Measurements from ENCODE around the gene VAMP8.
"Not testable (repeated sequence)": the region's sequence is repeated elsewhere in the genome, so short reads cannot be mapped to it uniquely, and the experiment has no call there.

VAMP8 gene

DNA sequence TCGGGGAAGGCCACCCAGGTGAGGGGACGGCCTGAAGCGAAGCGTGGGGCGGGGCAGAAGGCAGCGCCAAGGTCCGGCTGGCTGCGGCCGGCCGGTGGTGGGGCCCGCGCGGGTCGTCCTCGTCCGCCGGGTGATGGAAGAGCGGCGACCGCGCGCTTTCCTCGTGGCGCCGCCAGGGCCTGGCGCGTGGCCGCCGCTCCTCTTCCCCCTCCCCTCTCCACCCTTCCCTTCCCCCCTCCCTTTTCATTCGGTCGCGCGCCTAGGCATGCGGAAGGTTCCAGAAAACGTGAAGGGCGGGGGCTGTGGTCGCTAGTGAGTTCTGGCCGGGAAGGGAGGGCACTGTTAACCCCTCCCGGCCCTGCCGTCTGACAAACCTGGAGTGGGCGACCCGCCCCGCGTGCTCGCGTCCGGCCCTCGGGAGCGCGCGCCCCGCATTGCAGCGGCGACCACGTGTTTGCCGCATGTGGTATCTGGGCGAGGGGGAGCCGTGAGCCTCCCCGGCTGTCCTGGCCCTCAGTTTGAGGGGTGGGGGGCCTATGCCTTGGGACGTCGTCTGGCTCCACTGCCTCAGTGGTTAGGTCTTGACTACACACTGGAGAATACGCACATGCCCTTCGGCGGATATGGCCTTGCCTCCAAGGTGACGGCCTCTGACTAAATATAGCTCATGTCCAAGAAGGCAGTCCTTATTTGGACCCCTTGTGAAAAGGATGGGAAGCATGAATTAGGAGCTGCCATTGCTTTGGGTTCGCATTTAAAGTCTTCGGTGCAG is 37.8 kb upstream of the VAMP8 start:
- Histone ChIP-seq H3K4me3 (ENCODE audit: low read depth in 1 of 2, low read length in 2 of 2) (peak overlapping the region; percentile 93 to 95), H3K9me3 (ENCODE audit: control insufficient read depth in 1 of 2, low read length in 2 of 2) (no peaks in the 10 kb centered on the region), H3K36me3 (ENCODE audit: control insufficient read depth in 1 of 2, insufficient read depth in 2 of 2, low read length in 2 of 2) (peaks cover 25 to 35% of the 10 kb centered on the region in 2 donors), H3K27me3 (ENCODE audit: low read depth, low read length) (no peaks in the 10 kb centered on the region), H3K27ac (ENCODE audit: low read length) (peak overlapping the region; percentile 100), H3K4me1 (ENCODE audit: control insufficient read depth in 1 of 2, insufficient read depth in 2 of 2, low read length in 2 of 2) (peaks cover 15 to 46% of the 10 kb centered on the region in 2 donors)

DNA sequence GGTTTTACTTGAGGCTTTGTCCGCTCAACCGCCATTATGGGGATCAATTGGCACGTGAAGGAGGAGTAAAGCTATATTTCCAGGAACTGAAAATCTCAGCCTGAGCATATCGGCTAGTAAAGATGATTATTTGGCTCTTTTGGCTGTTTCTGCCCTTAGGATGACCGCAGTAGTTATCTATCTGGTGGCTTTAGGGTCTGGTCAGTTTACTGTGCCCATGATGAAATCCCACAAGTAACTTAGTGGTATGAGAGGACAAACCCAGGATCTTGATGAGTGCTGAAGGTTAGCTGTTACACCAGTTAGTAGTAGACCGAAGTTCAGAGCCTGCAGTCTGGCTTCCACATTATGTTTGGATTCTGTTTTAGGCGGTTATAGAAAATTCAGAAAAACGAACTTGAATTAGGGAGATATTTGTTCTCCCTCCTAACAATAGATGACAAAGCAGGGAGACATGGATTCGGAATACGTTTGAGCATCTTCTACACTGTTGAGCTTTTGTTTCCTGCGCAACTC is 37.2 kb upstream of the VAMP8 start:
- no peaks in the 10 kb centered on the region for H3K27me3 ChIP-seq (ENCODE audit: low read depth, low read length)
- peaks cover 28 to 42% of the 10 kb centered on the region in 2 donors for H3K36me3 ChIP-seq (ENCODE audit: control insufficient read depth in 1 of 2, insufficient read depth in 2 of 2, low read length in 2 of 2)
- peaks cover 15 to 46% of the 10 kb centered on the region in 2 donors for H3K4me1 ChIP-seq (ENCODE audit: control insufficient read depth in 1 of 2, insufficient read depth in 2 of 2, low read length in 2 of 2)
- peak overlapping the region; percentile 93 to 95 for H3K4me3 ChIP-seq (ENCODE audit: low read depth in 1 of 2, low read length in 2 of 2)
- no peaks in the 10 kb centered on the region for H3K9me3 ChIP-seq (ENCODE audit: control insufficient read depth in 1 of 2, low read length in 2 of 2)
- peak overlapping the region; percentile 100 for H3K27ac ChIP-seq (ENCODE audit: low read length)

DNA sequence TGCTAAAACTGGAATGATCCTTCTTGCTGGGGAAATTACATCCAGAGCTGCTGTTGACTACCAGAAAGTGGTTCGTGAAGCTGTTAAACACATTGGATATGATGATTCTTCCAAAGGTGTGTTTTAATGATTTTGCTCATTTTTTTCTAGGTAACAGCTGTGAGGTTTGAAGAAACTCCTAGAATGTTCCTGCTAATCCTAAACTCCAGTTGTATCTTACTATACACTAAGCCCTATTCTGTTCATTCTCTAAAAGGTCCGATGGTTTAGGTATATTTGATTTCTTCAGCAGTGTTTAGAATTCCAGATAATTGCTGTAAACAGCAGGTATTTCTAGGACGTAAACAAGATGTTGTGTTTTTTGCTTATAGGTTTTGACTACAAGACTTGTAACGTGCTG is 36.1 kb upstream of the VAMP8 start:
- H3K36me3 ChIP-seq (ENCODE audit: control insufficient read depth in 1 of 2, insufficient read depth in 2 of 2, low read length in 2 of 2): peaks cover 37 to 52% of the 10 kb centered on the region in 2 donors
- H3K9me3 ChIP-seq (ENCODE audit: control insufficient read depth in 1 of 2, low read length in 2 of 2): no peaks in the 10 kb centered on the region
- H3K27ac ChIP-seq (ENCODE audit: low read length): peak overlapping the region; percentile 100
- no peaks in the 10 kb centered on the region for H3K27me3 ChIP-seq (ENCODE audit: low read depth, low read length)
- H3K4me3 ChIP-seq (ENCODE audit: low read depth in 1 of 2, low read length in 2 of 2): peak overlapping the region; percentile 93 to 95
- peaks cover 15 to 45% of the 10 kb centered on the region in 2 donors for H3K4me1 ChIP-seq (ENCODE audit: control insufficient read depth in 1 of 2, insufficient read depth in 2 of 2, low read length in 2 of 2)

DNA sequence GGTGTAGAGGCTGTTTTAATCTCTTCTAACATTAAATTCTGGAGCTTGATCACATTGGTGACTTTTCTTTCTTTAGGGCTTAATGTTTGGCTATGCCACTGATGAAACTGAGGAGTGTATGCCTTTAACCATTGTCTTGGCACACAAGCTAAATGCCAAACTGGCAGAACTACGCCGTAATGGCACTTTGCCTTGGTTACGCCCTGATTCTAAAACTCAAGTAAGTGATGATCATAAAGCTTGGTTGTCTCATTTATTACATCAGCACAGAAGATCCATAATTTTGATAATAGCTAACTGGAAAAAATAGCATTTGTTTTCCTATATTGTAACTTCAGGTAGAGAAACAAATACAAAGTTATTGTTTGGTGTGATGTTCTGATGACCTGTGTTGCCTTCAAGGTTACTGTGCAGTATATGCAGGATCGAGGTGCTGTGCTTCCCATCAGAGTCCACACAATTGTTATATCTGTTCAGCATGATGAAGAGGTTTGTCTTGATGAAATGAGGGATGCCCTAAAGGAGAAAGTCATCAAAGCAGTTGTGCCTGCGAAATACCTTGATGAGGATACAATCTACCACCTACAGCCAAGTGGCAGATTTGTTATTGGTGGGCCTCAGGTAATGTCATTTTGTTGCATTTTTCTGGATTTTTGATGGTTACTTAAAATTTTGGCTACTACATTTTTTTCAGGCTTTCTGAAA is 35.5 kb upstream of the VAMP8 start:
- peaks cover 15 to 40% of the 10 kb centered on the region in 2 donors for H3K4me1 ChIP-seq (ENCODE audit: control insufficient read depth in 1 of 2, insufficient read depth in 2 of 2, low read length in 2 of 2)
- H3K27me3 ChIP-seq (ENCODE audit: low read depth, low read length): no peaks in the 10 kb centered on the region
- H3K36me3 ChIP-seq (ENCODE audit: control insufficient read depth in 1 of 2, insufficient read depth in 2 of 2, low read length in 2 of 2): peaks cover 37 to 52% of the 10 kb centered on the region in 2 donors
- peak overlapping the region; percentile 100 for H3K27ac ChIP-seq (ENCODE audit: low read length)
- H3K4me3 ChIP-seq (ENCODE audit: low read depth in 1 of 2, low read length in 2 of 2): peak overlapping the region; percentile 93 to 95
- H3K9me3 ChIP-seq (ENCODE audit: control insufficient read depth in 1 of 2, low read length in 2 of 2): no peaks in the 10 kb centered on the region

GRCh38 chr2:85542777-85543176 is 34.6 kb upstream of the VAMP8 start:
- Histone ChIP-seq H3K4me3 (ENCODE audit: low read depth in 1 of 2, low read length in 2 of 2) (no peak overlapping the region), H3K9me3 (ENCODE audit: control insufficient read depth in 1 of 2, low read length in 2 of 2) (no peaks in the 10 kb centered on the region), H3K4me1 (ENCODE audit: control insufficient read depth in 1 of 2, insufficient read depth in 2 of 2, low read length in 2 of 2) (peaks cover 8 to 35% of the 10 kb centered on the region in 2 donors), H3K27me3 (ENCODE audit: low read depth, low read length) (no peaks in the 10 kb centered on the region), H3K36me3 (ENCODE audit: control insufficient read depth in 1 of 2, insufficient read depth in 2 of 2, low read length in 2 of 2) (peaks cover 37 to 52% of the 10 kb centered on the region in 2 donors), H3K27ac (ENCODE audit: low read length) (no peak overlapping the region)

- not testable (repeated sequence) for H3K27ac ChIP-seq (ENCODE audit: low read length); H3K9me3 ChIP-seq (ENCODE audit: control insufficient read depth in 1 of 2, low read length in 2 of 2); H3K4me3 ChIP-seq (ENCODE audit: low read depth in 1 of 2, low read length in 2 of 2); H3K27me3 ChIP-seq (ENCODE audit: low read depth, low read length)
- H3K36me3 ChIP-seq (ENCODE audit: control insufficient read depth in 1 of 2, insufficient read depth in 2 of 2, low read length in 2 of 2): peaks cover 37 to 52% of the 10 kb centered on the region in 2 donors
- H3K4me1 ChIP-seq (ENCODE audit: control insufficient read depth in 1 of 2, insufficient read depth in 2 of 2, low read length in 2 of 2): peaks cover 8 to 35% of the 10 kb centered on the region in 2 donors
Observed at GRCh38 chr2:85544254-85544691, 33.1 kb upstream of the VAMP8 start.

DNA sequence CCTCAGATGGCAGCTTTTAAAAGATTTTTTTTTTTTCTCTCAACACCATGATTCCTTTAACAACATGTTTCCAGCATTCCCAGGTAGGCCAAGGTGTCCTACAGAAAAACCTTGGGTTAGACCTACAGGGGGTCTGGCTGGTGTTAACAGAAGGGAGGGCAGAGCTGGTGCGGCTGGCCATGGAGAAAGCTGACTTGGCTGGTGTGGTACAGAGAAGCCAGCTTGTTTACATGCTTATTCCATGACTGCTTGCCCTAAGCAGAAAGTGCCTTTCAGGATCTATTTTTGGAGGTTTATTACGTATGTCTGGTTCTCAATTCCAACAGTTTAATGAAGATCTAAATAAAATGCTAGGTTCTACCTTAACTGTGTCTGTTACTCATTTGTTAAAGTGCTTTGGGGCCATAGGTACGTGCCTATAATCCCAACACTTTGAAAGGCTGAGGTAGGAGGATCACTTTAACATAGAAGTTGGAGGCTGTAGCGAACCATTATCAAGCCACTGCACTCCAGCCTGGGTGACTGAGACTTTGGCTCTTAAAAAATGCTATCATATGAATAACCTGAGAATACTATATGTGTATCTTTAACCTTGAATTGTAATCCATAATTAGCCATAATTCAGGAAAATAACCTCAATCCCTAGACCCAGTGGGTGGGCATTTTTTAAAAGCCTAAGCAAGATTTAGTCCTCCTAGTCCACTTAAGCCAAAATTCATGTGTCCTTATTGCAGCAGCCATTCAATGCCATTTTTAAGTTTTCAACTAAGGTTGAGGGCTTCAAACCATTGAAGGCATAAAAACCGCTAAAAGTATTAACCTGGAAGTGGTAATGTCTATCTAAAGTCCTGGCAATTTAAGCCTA is 32.2 kb upstream of the VAMP8 start:
- not testable (repeated sequence) for H3K4me3 ChIP-seq (ENCODE audit: low read depth in 1 of 2, low read length in 2 of 2); H3K27me3 ChIP-seq (ENCODE audit: low read depth, low read length); H3K9me3 ChIP-seq (ENCODE audit: control insufficient read depth in 1 of 2, low read length in 2 of 2)
- Histone ChIP-seq H3K27ac (ENCODE audit: low read length) (peak overlapping the region; percentile 62), H3K4me1 (ENCODE audit: control insufficient read depth in 1 of 2, insufficient read depth in 2 of 2, low read length in 2 of 2) (peaks cover 8 to 35% of the 10 kb centered on the region in 2 donors), H3K36me3 (ENCODE audit: control insufficient read depth in 1 of 2, insufficient read depth in 2 of 2, low read length in 2 of 2) (peaks cover 42 to 58% of the 10 kb centered on the region in 2 donors)

DNA sequence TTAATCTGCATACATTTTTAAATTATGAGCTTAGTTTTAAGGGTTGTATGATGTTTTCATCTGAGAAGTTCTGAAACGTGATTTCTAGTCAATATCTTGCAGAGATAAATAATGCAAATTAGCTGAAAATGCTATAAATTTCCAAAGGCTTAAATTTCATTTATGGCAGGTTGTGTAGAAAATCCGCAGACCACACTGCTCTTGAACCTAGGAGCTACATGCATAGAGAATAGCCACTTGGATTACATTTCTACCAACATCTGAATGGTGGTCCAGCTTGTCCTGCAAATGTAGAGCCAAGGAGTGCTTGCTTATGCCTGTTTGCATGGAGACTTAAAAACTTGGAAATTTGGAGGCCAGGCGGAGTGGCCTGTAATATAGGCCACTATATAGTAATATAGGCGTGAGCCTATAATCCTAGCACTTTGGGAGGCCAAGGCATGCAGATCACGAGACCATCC is 31.6 kb upstream of the VAMP8 start:
- H3K4me1 ChIP-seq (ENCODE audit: control insufficient read depth in 1 of 2, insufficient read depth in 2 of 2, low read length in 2 of 2): peaks cover 8 to 32% of the 10 kb centered on the region in 2 donors

DNA sequence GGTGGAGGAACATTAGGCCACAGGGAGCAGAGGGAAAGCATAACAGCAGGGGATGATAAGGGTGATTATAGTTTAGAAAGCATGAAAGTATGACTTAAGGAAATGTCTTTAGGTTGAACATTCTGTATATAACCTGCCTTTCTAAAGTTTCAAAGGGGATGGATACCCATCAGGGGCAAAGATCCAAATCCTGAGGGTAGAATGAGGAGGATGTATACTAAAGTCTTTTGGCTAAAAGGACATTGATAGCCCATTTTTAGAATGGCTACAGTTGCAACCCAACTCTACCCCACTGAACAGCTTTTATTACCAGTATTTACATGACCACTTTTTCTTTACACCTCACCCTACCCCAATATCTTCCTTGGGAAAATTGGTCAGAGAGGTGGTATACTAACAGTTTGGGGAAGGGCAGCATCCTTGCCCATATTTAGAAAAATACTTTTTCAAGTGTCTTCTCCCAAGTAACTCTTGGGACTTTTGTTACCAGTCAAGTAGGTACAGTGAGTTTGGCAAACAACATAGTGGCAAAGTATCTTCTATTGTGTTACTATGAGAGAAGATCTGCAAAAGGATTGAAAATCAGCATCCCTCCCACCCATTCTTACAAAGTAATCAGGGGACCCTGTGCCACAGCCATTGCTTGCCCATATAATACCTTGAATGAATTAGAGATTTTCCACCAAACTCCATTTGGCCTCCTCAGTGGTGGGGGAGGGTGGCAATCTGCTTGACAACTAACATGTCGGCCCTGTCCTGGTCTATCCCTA is 30.1 kb upstream of the VAMP8 start:
- Histone ChIP-seq H3K4me1 (ENCODE audit: control insufficient read depth in 1 of 2, insufficient read depth in 2 of 2, low read length in 2 of 2) (peaks cover 0 to 25% of the 10 kb centered on the region in 2 donors), H3K36me3 (ENCODE audit: control insufficient read depth in 1 of 2, insufficient read depth in 2 of 2, low read length in 2 of 2) (peaks cover 50 to 63% of the 10 kb centered on the region in 2 donors), H3K27ac (ENCODE audit: low read length) (no peak overlapping the region), H3K27me3 (ENCODE audit: low read depth, low read length) (no peaks in the 10 kb centered on the region), H3K9me3 (ENCODE audit: control insufficient read depth in 1 of 2, low read length in 2 of 2) (no peaks in the 10 kb centered on the region), H3K4me3 (ENCODE audit: low read depth in 1 of 2, low read length in 2 of 2) (no peak overlapping the region)

More for the DNA sequence above, 31.6 kb upstream of the VAMP8 start:
- H3K9me3 ChIP-seq (ENCODE audit: control insufficient read depth in 1 of 2, low read length in 2 of 2): no peaks in the 10 kb centered on the region
- H3K36me3 ChIP-seq (ENCODE audit: control insufficient read depth in 1 of 2, insufficient read depth in 2 of 2, low read length in 2 of 2): peaks cover 48 to 65% of the 10 kb centered on the region in 2 donors
- no peak overlapping the region for H3K4me3 ChIP-seq (ENCODE audit: low read depth in 1 of 2, low read length in 2 of 2)
- H3K27ac ChIP-seq (ENCODE audit: low read length): peak overlapping the region; percentile 62
- H3K27me3 ChIP-seq (ENCODE audit: low read depth, low read length): no peaks in the 10 kb centered on the region

DNA sequence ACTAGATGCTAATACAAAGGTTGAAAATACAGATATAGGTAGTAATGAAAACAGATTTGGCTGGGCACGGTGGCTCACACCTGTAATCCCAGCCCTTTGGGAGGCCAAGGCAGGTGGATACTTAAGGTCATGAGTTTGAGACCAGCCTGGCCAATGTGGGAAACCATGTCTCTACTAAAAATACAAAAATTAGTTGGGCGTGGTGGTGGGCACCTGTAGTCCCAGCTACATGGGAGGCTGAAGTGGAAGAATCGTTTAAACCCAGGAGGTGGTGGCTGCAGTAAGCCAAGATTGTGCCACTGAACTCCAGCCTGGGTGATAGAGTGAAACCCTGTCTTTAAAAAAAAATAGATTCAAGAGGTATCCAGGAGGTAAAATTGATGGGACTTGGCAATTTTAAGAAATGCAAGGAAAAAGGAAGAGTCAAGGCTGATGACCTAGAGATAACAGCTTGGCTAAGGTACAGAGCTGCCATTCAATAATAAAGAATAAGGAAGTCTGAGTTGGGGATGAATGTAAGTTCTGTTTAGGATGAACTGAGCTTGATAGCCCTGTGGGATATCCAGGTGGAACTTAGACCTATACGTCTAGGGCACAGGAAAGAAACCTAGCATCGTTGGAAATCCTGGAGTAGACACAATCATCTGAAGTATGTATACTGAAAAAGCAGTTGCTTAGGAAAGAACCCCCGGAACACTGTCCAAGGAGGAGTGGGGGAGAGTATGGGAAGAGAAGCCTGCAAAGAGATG is 29.4 kb upstream of the VAMP8 start:
- Histone ChIP-seq H3K27ac (ENCODE audit: low read length) (no peak overlapping the region), H3K27me3 (ENCODE audit: low read depth, low read length) (no peaks in the 10 kb centered on the region), H3K9me3 (ENCODE audit: control insufficient read depth in 1 of 2, low read length in 2 of 2) (no peaks in the 10 kb centered on the region), H3K4me3 (ENCODE audit: low read depth in 1 of 2, low read length in 2 of 2) (no peak overlapping the region), H3K36me3 (ENCODE audit: control insufficient read depth in 1 of 2, insufficient read depth in 2 of 2, low read length in 2 of 2) (peaks cover 50 to 63% of the 10 kb centered on the region in 2 donors), H3K4me1 (ENCODE audit: control insufficient read depth in 1 of 2, insufficient read depth in 2 of 2, low read length in 2 of 2) (peaks cover 0 to 18% of the 10 kb centered on the region in 2 donors)
